Ectodermal cell (in vitro differentiated cells): ENCODE measurements around the gene GPHB5.
"Not testable (repeated sequence)": the region's sequence is repeated elsewhere in the genome, so short reads cannot be mapped to it uniquely, and the experiment has no call there.

Experiments used
- H3K27ac ChIP-seq: 2 replicates; pipeline ENCODE4 v1.7.0; 2013; ENCODE audit warnings: mild to moderate bottlenecking, low read depth, low read length; ENCODE audit not compliant: insufficient read depth, poor library complexity, severe bottlenecking
- H3K27me3 ChIP-seq: 2 replicates; pipeline ENCODE4 v1.7.0; 2013; ENCODE audit warnings: mild to moderate bottlenecking, low read length; ENCODE audit not compliant: insufficient read depth, control insufficient read depth, poor library complexity, severe bottlenecking
- H3K36me3 ChIP-seq: one replicate; pipeline ENCODE4 v1.7.0; 2013; ENCODE audit warnings: low read length; ENCODE audit not compliant: control insufficient read depth, insufficient read depth
- H3K4me1 ChIP-seq: one replicate; pipeline ENCODE4 v1.7.0; 2013; ENCODE audit warnings: low read length; ENCODE audit not compliant: control insufficient read depth, insufficient read depth
- H3K4me3 ChIP-seq: 2 replicates; pipeline ENCODE4 v1.7.0; 2013; ENCODE audit warnings: low read depth, low read length, control low read depth; ENCODE audit not compliant: insufficient read depth
- H3K9me3 ChIP-seq: 2 replicates; pipeline ENCODE4 v1.7.0; 2013; ENCODE audit warnings: mild to moderate bottlenecking, low read length, moderate library complexity; ENCODE audit not compliant: control insufficient read depth
- WGBS, 2 experiments: methylation state at CpG; one replicate each; pipeline ENCODE4 v1.1.7; 2013; ENCODE audit warnings: missing lambda C conversion rate in 2 of 2; 5-methylcytosine and 5-hydroxymethylcytosine counted together

GPHB5 gene

GRCh38 chr14:63326840-63327239 is 8.1 kb upstream of the GPHB5 start:
- H3K36me3 ChIP-seq: no peaks in the 10 kb centered on the region
- whole genome bisulfite sequencing, 2 experiments: 93 to 94% methylated on average over 5 of the region's 5 CpGs

GRCh38 chr14:63322897-63323573 is 4.3 kb upstream of the GPHB5 start:
- no peaks in the 10 kb centered on the region for H3K36me3 ChIP-seq
- no peaks in the 10 kb centered on the region for H3K4me1 ChIP-seq
- no peak overlapping the region for H3K27ac ChIP-seq
- no peaks in the 10 kb centered on the region for H3K9me3 ChIP-seq
- WGBS, 2 experiments: 87 to 89% methylated on average over 9 of the region's 9 CpGs
- H3K27me3 ChIP-seq: no peaks in the 10 kb centered on the region
- no peak overlapping the region for H3K4me3 ChIP-seq

More at GRCh38 chr14:63326840-63327239, 8.1 kb upstream of the GPHB5 start:
- Histone ChIP-seq H3K9me3 (no peaks in the 10 kb centered on the region), H3K27me3 (no peaks in the 10 kb centered on the region), H3K4me1 (no peaks in the 10 kb centered on the region), H3K27ac (no peak overlapping the region), H3K4me3 (no peak overlapping the region)

GRCh38 chr14:63322472-63322871 is 3.7 kb upstream of the GPHB5 start:
- Histone ChIP-seq H3K27ac (no peak overlapping the region), H3K36me3 (no peaks in the 10 kb centered on the region), H3K9me3 (no peaks in the 10 kb centered on the region), H3K4me3 (no peak overlapping the region), H3K27me3 (no peaks in the 10 kb centered on the region), H3K4me1 (no peaks in the 10 kb centered on the region)
- WGBS, 2 experiments: 95 to 100% methylated on average over 1 of the region's 1 CpG

- Histone ChIP-seq H3K27me3 (no peaks in the 10 kb centered on the region), H3K36me3 (no peaks in the 10 kb centered on the region), H3K27ac (no peak overlapping the region), H3K4me1 (no peaks in the 10 kb centered on the region), H3K9me3 (no peaks in the 10 kb centered on the region), H3K4me3 (no peak overlapping the region)
- WGBS, 2 experiments: 70 to 75% methylated on average over 6 of the region's 7 CpGs
Measured at GRCh38 chr14:63308723-63309317, 9.9 kb downstream of the GPHB5 start.

GRCh38 chr14:63304429-63304828 is 14.3 kb downstream of the GPHB5 start:
- H3K4me1 ChIP-seq, H3K36me3 ChIP-seq, H3K27me3 ChIP-seq, H3K9me3 ChIP-seq, H3K4me3 ChIP-seq, H3K27ac ChIP-seq: not testable (repeated sequence)
- WGBS, 2 experiments: 90 to 94% methylated on average over 4 of the region's 5 CpGs

GRCh38 chr14:63301891-63302534 is 16.7 kb downstream of the GPHB5 start:
- no peaks in the 10 kb centered on the region for H3K27me3 ChIP-seq
- no peaks in the 10 kb centered on the region for H3K9me3 ChIP-seq
- H3K36me3 ChIP-seq: no peaks in the 10 kb centered on the region
- H3K4me1 ChIP-seq: no peaks in the 10 kb centered on the region
- H3K27ac ChIP-seq: no peak overlapping the region
- 83 to 89% methylated on average over 9 to 10 of the region's 10 CpGs for WGBS, 2 experiments
- H3K4me3 ChIP-seq: no peak overlapping the region

- no peaks in the 10 kb centered on the region for H3K36me3 ChIP-seq
- H3K27me3 ChIP-seq: no peaks in the 10 kb centered on the region
- no peaks in the 10 kb centered on the region for H3K9me3 ChIP-seq
- no peaks in the 10 kb centered on the region for H3K4me1 ChIP-seq
- H3K27ac ChIP-seq: no peak overlapping the region
- 100% methylated on average over 2 of the region's 2 CpGs; no CpG with 5 or more reads in 1 of the 2 experiments for WGBS, 2 experiments
- H3K4me3 ChIP-seq: no peak overlapping the region
Measured at GRCh38 chr14:63300854-63301253, 17.9 kb downstream of the GPHB5 start.

- no peaks in the 10 kb centered on the region for H3K4me1 ChIP-seq
- 78 to 79% methylated on average over 6 of the region's 6 CpGs for WGBS, 2 experiments
- H3K36me3 ChIP-seq: no peaks in the 10 kb centered on the region
- no peaks in the 10 kb centered on the region for H3K27me3 ChIP-seq
- H3K9me3 ChIP-seq: no peaks in the 10 kb centered on the region
- H3K4me3 ChIP-seq: no peak overlapping the region
- no peak overlapping the region for H3K27ac ChIP-seq
Measured at GRCh38 chr14:63299351-63300110, 19.2 kb downstream of the GPHB5 start.

GRCh38 chr14:63297372-63298063 is 21.2 kb downstream of the GPHB5 start:
- Histone ChIP-seq H3K4me3 (no peak overlapping the region), H3K36me3 (no peaks in the 10 kb centered on the region), H3K9me3 (no peaks in the 10 kb centered on the region), H3K27ac (no peak overlapping the region), H3K27me3 (no peaks in the 10 kb centered on the region), H3K4me1 (no peaks in the 10 kb centered on the region)
- WGBS, 2 experiments: 77 to 88% methylated on average over 3 of the region's 4 CpGs
